Measurements from ENCODE around the gene SLC13A3. TPM values are rescaled to one million over a fixed set of nuclear protein-coding genes. Genes with fewer than 3 reads are reported as not detected.

The SLC13A3 gene
- total RNA-seq, 1 donor from 2014 or later: 0.30 TPM

DNA sequence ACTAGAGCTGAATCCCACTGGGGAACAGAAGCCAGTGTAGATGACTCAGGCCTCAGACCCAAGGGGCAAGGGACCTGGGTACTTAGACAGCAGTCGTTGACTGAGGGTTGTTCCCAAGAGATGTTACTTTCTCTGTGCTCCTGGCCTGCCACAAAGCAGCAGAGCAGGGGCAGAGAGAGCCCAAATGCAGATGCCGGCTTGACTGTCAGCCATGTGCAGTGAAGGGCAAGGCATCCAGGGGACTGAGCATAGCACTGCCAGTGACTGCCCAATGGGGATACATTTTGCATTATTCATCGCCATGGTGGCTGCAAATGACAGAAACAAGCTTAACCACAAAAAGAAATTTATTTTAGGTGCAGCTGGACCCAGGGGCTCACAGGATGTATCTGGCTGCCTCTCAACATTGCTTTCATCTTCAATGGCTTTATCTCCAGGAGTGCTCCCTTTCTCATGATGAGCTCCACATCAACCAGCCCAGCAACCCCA lies 45.6 kb upstream of the SLC13A3 start:
- no peak for DNase-seq
- TF ChIP-seq, protein P1, sequence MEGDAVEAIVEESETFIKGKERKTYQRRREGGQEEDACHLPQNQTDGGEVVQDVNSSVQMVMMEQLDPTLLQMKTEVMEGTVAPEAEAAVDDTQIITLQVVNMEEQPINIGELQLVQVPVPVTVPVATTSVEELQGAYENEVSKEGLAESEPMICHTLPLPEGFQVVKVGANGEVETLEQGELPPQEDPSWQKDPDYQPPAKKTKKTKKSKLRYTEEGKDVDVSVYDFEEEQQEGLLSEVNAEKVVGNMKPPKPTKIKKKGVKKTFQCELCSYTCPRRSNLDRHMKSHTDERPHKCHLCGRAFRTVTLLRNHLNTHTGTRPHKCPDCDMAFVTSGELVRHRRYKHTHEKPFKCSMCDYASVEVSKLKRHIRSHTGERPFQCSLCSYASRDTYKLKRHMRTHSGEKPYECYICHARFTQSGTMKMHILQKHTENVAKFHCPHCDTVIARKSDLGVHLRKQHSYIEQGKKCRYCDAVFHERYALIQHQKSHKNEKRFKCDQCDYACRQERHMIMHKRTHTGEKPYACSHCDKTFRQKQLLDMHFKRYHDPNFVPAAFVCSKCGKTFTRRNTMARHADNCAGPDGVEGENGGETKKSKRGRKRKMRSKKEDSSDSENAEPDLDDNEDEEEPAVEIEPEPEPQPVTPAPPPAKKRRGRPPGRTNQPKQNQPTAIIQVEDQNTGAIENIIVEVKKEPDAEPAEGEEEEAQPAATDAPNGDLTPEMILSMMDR (IDR thresholded peaks at IDR 0.05; ENCODE audit: borderline replicate concordance): no peak
- H3K27me3 ChIP-seq (ENCODE audit: low read depth): peaks cover 17% of the 10 kb centered on the region
- intact Hi-C loops (cut with micrococcal nuclease): no loop called here
- H3K9me3 ChIP-seq (replicated peaks): peaks cover 4% of the 10 kb centered on the region
- no peaks in the 10 kb centered on the region for H3K4me1 ChIP-seq
- no peak overlapping the region for H3K27ac ChIP-seq (replicated peaks)
- no peak overlapping the region for H3K4me3 ChIP-seq
- H3K36me3 ChIP-seq: no peaks in the 10 kb centered on the region

DNA sequence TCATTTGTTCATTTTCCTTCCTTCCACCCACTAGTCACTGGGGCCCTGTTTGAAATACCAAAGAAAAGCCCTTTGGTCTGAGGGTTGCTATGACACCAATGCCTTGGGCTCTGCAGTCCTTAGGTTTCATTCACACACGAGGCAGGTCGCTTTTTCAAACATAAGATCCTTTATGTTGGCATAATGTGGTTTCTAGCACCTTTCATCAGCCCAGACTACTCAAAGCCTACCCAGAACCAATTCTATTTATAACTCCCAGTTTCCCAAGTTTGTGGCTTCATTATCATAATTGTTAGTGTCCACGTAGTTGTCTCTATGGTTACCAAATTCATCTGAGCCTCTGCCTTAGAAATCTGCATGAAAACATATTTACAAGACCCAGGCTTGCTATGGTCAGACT lies 44.6 kb upstream of the SLC13A3 start:
- no peak for DNase-seq
- Histone ChIP-seq H3K4me3 (no peak overlapping the region), H3K4me1 (no peaks in the 10 kb centered on the region), H3K36me3 (no peaks in the 10 kb centered on the region), H3K27me3 (ENCODE audit: low read depth) (peaks cover 17% of the 10 kb centered on the region), H3K9me3 (replicated peaks) (peaks cover 4% of the 10 kb centered on the region), H3K27ac (replicated peaks) (no peak overlapping the region)
- TF ChIP-seq, protein P1 (IDR thresholded peaks at IDR 0.05; ENCODE audit: borderline replicate concordance): no peak
- intact Hi-C loops (cut with micrococcal nuclease): no loop called here

DNA sequence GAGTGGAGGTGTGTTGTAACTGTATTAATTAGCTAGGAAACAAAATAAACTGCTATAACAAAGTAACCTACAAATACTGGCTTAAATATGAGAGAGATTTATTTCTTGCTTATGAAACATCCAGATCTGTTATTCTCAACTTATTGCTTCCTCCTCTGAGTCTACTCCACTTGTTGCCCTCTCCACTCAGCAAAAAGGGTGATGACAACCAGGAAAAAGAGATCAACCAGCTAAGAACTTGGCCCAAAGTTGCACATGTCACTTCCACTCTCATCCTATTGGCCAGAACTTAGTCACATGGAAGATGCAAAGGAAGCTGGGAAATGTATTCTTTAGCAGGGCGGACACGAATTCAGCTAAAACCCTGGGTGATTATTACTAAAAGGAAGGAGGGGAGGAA lies 43.2 kb upstream of the SLC13A3 start:
- TF ChIP-seq, protein P1 (IDR thresholded peaks at IDR 0.05; ENCODE audit: borderline replicate concordance): no peak
- DNase-seq: no peak
- Histone ChIP-seq H3K36me3 (no peaks in the 10 kb centered on the region), H3K27me3 (ENCODE audit: low read depth) (peaks cover 6% of the 10 kb centered on the region), H3K4me1 (peaks cover 6% of the 10 kb centered on the region), H3K4me3 (no peak overlapping the region), H3K9me3 (replicated peaks) (peaks cover 2% of the 10 kb centered on the region), H3K27ac (replicated peaks) (no peak overlapping the region)
- intact Hi-C loops (cut with micrococcal nuclease): no loop called here

DNA sequence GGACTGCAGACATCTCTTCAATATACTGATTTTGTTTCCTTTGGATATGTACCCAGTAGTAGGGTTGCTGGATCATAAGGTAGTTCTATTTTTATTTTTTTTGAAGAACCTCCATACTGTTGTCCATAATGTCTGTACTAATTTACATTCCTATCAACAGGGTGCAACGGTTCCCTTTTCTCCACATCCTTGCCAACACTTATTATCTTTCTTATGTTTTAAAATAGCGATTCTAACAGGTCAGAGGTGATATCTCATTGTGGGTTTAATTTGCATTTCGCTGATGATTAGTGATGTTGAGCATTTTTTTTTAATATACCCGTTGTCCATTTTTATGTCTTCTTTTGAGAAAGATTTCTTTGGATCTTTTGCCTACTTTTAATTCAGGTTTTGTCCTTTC lies 39.9 kb upstream of the SLC13A3 start:
- H3K27me3 ChIP-seq (ENCODE audit: low read depth): no peaks in the 10 kb centered on the region
- DNase-seq: no peak
- no peak overlapping the region for H3K4me3 ChIP-seq
- no peaks in the 10 kb centered on the region for H3K9me3 ChIP-seq (replicated peaks)
- H3K36me3 ChIP-seq: peaks cover 8% of the 10 kb centered on the region
- intact Hi-C loops (cut with micrococcal nuclease): no loop called here
- TF ChIP-seq, protein P1 (IDR thresholded peaks at IDR 0.05; ENCODE audit: borderline replicate concordance): no peak
- no peak overlapping the region for H3K27ac ChIP-seq (replicated peaks)
- peaks cover 37% of the 10 kb centered on the region for H3K4me1 ChIP-seq

DNA sequence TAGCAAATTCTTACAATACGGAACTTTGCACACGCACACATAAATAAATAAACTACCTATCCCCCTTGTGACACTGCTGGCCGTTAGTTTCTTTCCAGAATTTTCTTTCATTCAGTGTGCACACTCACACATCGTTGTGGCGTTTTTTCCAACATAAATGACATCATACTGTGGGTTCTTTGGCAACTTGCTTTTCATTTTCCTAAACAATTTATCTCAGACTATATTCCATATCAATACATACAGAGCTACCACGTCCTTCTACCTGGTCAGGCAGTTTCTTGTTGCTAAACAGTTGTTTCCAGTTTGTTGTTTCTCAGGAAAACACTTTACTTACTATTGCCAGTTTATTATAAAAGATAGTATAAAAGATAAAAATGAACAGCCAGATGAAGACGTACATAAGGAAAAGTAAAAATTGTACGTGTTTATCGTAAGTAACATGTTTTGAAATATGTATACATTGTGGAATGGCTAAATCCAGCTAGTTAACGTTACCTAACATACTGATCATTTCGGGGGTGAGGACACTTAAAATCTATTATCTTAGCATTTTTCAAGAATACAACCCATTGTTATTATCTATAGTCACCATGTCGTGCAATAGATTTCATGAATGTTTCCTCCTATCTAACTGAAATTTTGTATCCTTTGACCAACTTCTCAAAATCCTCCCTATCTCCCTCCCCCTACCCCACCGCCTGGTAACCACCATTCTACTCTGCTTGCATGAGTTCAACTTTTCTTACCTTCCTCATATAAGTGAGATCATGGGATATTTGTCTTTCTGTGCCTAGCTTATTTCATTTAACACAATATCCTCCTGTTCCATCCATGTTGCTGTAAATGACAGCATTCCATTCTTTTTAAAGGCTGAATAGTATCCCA lies 39.2 kb upstream of the SLC13A3 start:
- TF ChIP-seq, protein P1 (IDR thresholded peaks at IDR 0.05; ENCODE audit: borderline replicate concordance): no peak
- intact Hi-C loops (cut with micrococcal nuclease): no loop called here
- peak overlapping the region; percentile 96 for H3K27ac ChIP-seq (replicated peaks)

More for the DNA sequence above, 39.2 kb upstream of the SLC13A3 start:
- Histone ChIP-seq H3K27me3 (ENCODE audit: low read depth) (no peaks in the 10 kb centered on the region), H3K36me3 (peaks cover 9% of the 10 kb centered on the region), H3K4me1 (peaks cover 39% of the 10 kb centered on the region), H3K9me3 (replicated peaks) (no peaks in the 10 kb centered on the region), H3K4me3 (peak overlapping the region; percentile 91)
- no peak for DNase-seq

Data from left ventricle myocardium inferior (tissue), 1 donor.